ENCODE results near the gene MYO15A.

Gene MYO15A

DNA sequence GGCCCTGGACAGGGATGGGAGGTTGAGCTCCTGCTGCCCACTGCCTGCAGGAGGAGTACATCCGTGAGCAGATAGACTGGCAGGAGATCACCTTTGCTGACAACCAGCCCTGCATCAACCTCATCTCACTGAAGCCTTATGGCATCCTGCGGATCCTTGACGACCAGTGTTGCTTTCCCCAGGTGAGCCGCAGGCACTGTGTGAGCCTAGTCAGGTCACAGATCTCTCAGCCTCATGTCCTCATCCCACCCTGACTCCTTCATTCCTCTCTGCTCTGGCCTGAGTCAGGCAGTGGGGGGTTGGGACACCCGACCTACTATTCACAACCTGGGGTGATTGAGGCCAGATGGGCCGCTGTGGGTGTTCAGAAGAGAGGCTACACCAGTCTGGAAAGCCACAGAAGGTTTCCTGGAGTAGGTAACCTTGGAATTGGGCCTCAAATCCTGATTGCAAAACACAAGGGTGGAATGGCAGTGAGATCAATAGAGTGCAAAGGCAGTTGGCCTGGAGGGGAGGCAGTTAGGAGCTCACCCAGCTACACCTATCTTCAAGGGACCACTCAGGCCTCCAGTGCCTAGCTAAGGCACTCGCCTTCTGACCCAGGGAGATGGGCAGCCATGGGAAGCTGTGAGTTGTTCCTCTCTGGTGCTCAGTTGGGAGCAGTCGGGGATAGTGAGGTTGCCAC lies 29.7 kb downstream of the MYO15A start:
- no peak for FAIRE-seq

GRCh38 chr17:18139092-18139491 lies 30.5 kb downstream of the MYO15A start:
- no peak for FAIRE-seq

DNA sequence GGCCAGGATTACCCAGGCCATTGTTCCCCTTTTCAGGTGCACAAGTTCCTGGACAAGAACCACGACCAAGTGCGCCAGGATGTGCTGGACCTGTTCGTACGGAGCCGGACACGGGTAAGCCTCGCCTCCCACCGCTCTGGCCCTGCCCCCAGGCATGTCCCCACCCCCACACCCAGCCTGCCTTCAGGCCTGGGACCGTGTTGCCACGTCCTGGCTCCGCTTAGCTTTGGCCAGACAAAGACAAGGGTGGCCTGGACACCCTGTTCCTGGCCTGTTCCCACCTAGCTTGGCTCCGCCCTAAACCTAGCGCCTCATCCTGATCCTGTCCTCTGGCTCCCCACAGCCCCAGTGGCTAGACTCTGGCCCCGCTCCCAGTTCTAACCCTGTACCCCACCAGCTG lies 30.9 kb downstream of the MYO15A start:
- FAIRE-seq, result no peak

GRCh38 chr17:18139949-18140348 lies 31.4 kb downstream of the MYO15A start:
- FAIRE-seq, result no peak

- FAIRE-seq, result no peak
Measured at GRCh38 chr17:18140648-18141047, 32.1 kb downstream of the MYO15A start.

- peak; percentile 97 for FAIRE-seq
Measured at GRCh38 chr17:18141210-18141803, 32.8 kb downstream of the MYO15A start.

GRCh38 chr17:18142417-18142816 lies 33.9 kb downstream of the MYO15A start:
- FAIRE-seq, result no peak

GRCh38 chr17:18143044-18143936 lies 34.7 kb downstream of the MYO15A start:
- FAIRE-seq, result no peak

- no peak for FAIRE-seq
Measured at GRCh38 chr17:18144261-18144660, 35.7 kb downstream of the MYO15A start.

DNA sequence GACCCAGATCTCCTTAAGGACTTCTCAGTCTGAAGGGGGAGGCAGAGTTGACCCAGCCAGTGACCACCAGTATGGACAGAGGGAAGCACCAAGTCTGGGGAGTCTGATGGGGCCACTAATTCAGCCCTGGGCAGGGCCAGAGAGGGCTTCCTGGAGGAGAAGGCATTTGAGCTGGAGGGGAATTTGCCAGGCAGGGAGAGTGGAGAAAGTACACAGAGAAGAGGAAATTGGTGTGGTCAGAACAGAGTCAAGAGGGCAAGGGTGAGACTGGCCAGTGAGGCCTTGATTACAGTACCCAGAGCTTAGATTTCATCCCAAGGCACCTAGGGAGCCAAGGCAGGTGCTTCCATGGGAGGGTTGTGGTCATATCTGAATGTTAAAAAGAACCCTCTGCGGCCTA lies 36.3 kb downstream of the MYO15A start:
- FAIRE-seq, result no peak

DNA sequence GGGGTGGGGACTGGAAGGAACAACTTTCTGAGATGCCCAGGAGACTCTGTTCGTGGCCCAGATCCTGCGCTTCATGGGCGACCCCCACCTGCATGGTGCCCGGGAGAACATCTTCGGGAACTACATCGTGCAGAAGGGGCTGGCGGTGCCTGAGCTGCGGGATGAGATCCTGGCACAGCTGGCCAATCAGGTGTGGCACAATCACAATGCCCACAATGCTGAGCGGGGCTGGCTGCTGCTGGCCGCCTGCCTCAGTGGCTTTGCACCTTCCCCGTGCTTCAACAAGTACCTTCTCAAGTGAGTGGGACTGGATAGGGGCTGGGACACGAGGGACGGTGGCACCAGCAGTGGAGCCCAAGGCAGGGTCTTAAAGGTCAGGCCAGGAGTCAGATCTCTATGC lies 37.3 kb downstream of the MYO15A start:
- no peak for FAIRE-seq

- FAIRE-seq, result no peak
Measured at GRCh38 chr17:18146259-18146658, 37.7 kb downstream of the MYO15A start.

DNA sequence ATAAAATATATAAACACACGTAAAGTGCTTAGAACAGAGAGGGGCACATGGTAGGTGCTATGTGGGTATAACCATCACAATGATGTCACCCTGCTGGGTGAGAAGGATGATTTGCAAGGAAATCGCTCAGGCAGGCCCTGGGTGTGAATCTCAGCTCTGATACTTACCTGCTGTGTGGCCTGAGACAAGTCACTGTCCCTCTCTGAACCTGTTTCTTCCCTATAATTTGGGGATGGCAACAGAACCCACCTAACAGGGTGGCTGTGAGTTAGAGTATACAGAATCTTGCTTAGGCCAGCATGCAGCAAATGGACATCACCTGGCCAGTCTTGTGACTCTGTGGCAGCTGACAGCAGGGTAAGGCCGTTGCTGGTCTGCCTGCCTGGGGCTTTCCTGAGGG lies 38.4 kb downstream of the MYO15A start:
- FAIRE-seq, result no peak

GRCh38 chr17:18148586-18148985 lies 40.0 kb downstream of the MYO15A start:
- FAIRE-seq, result no peak

GRCh38 chr17:18151290-18151689 lies 42.7 kb downstream of the MYO15A start:
- FAIRE-seq, result no peak

- FAIRE-seq, result no peak
Measured at GRCh38 chr17:18155179-18155578, 46.6 kb downstream of the MYO15A start.

DNA sequence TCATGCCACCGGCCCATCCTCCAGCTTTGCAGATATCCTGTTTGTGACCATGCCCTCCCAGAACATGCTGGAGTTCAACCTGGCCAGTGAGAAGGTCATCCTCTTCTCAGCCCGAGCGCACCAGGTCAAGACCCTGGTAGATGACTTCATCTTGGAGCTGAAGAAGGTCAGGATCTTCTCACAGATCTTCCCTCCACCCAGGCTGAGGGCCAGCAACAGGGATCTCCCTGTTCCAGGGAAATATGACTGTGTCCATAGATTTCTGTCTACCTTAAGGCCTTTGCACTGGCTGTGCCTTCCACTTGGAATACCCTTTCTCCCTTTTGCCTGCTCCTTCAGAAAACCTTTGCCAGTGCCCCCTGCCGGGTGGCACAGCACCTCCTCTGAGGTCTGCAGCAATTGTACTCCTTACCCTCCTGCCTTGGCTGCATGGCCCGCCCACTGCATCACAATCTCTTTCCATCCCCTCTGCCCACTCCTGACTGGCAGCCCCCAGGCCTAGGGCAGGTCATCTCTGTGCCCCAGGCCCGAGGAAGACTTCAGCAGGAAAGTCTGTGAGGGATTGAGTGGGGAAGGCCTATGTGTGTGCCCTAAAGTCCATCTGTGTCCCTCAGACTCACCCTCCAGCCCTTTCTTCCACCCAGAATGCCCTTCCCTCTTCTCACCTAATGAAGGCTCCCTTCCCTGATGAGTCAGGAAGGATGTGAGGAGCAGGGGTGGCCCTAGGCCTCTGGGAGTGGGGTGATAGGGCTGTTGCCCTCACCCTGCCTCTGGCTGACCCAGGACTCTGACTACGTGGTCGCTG lies 47.8 kb downstream of the MYO15A start:
- FAIRE-seq, result no peak

GRCh38 chr17:18156976-18157280 lies 48.4 kb downstream of the MYO15A start:
- no peak for FAIRE-seq

DNA sequence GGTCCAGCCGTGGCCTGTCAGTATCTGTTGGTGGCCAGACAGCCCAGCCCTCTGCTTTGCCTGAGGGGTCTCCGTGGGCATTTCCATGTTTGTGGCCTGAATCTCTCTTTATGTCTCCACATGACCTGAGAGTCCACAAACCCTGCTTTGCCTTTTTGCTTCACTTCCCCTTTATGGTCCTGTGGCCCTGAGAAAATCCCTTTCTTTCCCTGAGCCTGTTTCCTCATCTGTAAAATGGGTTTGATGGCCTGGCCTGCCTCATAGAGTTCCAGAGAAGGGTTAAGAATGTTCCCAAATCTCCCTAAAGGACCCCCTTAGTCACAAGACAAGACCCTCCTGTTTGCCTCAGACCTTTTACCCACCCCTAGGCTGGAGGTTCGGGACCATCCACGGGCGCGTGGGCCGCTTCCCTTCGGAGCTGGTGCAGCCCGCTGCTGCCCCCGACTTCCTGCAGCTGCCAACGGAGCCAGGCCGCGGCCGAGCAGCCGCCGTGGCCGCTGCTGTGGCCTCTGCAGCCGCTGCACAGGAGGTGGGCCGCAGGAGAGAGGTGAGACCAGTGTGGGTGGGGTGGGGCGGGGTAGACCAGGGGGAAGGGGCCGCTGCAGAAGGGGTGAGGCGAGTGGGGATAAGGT lies 48.9 kb downstream of the MYO15A start:
- no peak for FAIRE-seq

DNA sequence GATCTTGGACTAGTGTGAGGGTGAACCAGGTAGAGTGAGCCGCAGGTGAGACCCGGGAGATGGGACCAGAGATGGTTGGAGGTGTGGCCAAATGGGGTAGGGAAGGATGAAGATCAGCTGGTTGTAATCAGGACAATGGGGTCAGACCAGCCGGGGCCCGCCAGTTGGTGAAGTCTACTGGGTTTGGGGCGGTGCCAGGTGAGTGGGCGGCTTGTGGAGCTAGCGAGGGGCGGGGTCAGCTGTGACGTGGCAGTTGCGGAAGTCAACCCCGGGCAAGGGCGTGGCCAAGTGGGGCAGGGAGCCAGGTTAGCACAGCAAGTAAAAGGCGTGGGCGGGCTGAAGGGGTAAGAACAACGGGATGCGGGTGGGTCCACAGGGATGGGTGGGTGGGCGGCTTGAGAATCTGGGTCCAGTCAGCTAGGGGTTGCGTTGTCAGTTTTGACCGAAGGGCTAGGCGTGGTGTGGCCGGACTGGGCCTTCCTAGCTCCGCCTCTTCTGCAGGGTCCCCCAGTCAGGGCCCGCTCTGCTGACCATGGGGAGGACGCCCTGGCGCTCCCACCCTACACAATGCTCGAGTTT lies 49.6 kb downstream of the MYO15A start:
- no peak for FAIRE-seq

GRCh38 chr17:18159551-18160120 lies 51.1 kb downstream of the MYO15A start:
- no peak for FAIRE-seq

Measured in TTC549 (cell line).